ENCODE measurements around the gene TOR2A.

TOR2A gene

DNA sequence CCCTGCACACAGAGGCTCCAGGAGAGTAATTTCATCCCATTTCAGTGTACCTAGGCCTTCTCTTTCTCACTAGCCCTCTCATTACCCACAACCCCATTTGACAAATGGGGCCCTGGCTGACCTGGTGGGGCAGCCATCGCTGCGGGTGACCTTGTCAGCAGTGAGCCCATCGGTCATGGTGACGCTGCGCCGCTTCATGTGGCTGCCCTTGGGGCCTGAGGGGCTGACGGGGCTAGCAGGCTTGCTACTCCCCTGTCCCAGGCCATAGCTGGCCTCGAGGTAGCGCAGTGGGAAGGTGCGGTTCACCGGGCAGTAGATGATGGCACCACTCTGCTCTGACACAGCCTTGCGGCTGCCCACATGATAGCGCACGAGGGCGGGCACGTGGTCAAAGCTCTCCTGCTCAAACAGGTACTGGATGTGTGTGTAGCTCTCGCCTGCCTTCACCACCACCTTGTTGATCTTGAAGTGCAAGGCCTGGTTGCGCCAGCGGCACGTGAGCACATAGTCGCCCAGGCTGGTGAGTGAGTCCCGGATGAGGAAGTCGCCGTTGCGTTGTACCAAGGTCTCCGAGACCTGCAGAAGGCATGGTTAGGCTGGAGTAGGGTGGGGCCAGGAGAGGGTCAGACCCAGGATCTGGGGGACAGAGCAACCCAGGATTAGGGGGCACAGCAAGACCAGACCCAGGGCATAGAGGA is 14.1 kb upstream of the TOR2A start:
- TF ChIP-seq, protein P1, sequence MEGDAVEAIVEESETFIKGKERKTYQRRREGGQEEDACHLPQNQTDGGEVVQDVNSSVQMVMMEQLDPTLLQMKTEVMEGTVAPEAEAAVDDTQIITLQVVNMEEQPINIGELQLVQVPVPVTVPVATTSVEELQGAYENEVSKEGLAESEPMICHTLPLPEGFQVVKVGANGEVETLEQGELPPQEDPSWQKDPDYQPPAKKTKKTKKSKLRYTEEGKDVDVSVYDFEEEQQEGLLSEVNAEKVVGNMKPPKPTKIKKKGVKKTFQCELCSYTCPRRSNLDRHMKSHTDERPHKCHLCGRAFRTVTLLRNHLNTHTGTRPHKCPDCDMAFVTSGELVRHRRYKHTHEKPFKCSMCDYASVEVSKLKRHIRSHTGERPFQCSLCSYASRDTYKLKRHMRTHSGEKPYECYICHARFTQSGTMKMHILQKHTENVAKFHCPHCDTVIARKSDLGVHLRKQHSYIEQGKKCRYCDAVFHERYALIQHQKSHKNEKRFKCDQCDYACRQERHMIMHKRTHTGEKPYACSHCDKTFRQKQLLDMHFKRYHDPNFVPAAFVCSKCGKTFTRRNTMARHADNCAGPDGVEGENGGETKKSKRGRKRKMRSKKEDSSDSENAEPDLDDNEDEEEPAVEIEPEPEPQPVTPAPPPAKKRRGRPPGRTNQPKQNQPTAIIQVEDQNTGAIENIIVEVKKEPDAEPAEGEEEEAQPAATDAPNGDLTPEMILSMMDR (IDR thresholded peaks at IDR 0.05; ENCODE audit: low read depth, low read length), result no peak
- DNase-seq (ENCODE audit: extremely low read depth, low read depth), result no peak

DNA sequence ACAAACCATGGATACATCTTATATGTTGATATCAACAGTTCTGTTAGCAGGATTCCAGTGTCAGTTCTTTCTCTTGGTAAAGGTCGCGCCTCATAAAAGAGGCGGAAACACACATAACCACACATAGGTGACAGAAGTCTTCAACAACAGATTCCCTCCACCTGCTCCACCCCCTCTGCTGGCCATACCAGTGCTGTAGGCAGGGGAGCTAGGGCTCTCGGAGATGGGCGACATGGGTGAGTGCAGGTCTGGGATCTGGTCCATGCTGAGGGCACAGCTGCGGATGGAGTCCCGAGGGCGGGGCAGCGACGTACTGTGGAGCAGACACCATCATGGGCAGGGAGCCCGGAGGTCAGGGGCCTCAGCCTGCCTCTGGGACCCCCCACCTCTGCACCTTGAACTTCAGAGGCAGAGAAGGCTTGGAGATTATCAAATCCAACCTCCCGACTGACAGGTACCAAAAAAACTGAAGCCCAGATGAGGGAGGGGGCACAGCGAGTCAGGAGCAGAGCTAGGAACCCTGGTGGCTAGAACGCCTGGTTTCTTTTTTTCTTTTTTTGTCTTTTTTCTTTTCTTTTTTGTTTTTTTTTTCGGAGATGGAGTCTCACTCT is 12.0 kb upstream of the TOR2A start:
- TF ChIP-seq, protein P1 (IDR thresholded peaks at IDR 0.05; ENCODE audit: low read depth, low read length), result no peak
- no peak for DNase-seq (ENCODE audit: extremely low read depth, low read depth)

DNA sequence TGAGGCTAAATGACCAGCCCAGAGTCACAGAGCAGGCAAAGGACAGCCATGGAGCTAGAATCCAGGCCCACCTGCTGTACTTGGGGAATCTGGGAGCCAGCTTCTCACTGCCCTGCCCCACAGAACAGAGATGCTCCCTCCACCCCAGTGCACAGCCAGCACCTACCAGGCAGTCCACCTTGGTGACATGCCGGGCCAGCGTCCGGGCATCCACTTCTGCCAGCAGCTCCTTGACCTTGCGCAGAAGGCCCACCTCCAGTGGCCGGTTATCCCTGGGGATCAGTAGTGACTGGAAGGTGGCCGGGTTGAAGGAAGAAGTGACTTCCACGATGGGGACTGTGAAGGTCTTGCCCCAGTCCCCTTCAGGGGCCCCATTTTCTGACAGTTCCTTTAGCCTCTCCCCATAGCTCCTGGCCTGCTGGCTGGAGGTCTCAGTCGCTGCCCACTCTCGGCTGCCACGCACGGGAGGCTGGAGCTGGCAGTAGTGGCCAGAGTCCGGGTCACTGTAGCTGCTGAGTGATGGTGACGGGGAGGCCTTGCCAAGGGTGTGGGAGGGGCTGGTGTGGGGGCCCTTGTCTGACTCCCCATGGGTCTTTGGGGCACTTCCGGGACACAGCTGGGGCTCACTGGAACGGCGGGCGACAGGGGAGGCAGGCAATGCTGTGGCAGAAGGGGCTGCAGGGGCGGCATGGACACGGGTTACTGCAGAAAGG is 9.5 kb upstream of the TOR2A start:
- TF ChIP-seq, protein P1 (IDR thresholded peaks at IDR 0.05; ENCODE audit: low read depth, low read length), result no peak
- no peak for DNase-seq (ENCODE audit: extremely low read depth, low read depth)

DNA sequence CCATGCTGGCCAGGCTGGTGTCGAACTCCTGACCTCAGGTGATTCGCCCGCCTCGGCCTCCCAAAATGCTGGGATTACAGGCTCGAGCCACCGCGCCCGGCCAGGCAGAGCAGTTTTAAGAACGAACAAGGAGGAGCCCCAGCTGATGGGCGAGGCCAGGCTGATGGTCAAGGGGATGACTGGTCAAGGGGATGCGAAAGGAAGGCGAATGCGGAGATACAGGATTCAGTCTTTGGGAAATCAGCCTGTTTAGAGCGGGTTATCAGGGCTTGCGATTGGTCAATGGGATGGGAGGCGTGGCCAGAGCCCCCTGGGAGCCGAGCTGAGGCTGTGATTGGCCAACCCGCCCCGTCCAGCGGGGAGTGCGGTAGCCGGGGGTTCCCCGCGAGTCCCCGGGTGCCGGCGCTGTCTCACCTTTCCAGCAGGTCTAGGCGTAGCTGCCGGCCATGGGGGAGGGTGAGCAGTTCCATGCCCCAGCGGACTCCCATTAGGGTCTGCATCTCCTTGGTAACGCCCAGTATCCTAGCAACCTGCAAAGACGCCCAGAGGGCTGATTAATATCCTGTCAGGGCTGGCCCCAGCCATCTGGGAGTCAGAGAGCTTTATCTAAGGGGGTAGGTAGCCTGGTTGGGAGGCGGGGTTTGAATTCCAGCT is 7.5 kb upstream of the TOR2A start:
- DNase-seq (ENCODE audit: extremely low read depth, low read depth), result peak; percentile 23

DNA sequence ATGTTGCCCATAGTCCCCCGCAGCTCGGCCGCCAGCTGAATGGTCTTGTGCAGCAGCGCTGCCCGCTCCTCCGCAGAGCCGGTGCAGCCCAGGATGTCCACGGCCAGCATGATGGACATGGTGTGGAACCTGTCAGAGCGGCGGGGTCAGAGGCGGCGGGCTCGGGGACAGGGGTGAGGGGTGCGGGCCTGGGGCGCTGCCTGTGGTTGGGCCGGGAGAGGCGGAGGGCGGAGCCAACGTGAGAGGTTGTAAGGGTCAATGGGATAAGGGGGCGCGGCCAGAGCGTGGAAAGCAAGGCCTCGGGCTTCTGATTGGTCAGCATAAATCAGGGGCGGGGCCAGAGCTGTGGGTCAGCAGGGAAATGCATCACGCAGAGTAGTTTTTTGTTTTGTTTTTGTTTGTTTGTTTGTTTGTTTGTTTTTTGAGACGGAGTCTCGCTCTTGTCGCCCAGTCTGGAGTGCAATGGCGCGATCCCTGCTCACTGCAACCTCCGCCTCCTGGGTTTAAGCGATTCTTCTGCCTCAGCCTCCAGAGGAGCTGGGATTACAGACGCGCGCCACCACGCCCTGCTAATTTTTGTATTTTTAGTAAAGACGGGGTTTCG is 6.8 kb upstream of the TOR2A start:
- DNase-seq (ENCODE audit: extremely low read depth, low read depth), result no peak
- TF ChIP-seq, protein P1 (IDR thresholded peaks at IDR 0.05; ENCODE audit: low read depth, low read length), result no peak

More for the DNA sequence above, 7.5 kb upstream of the TOR2A start:
- TF ChIP-seq, protein P1 (IDR thresholded peaks at IDR 0.05; ENCODE audit: low read depth, low read length), result no peak

DNA sequence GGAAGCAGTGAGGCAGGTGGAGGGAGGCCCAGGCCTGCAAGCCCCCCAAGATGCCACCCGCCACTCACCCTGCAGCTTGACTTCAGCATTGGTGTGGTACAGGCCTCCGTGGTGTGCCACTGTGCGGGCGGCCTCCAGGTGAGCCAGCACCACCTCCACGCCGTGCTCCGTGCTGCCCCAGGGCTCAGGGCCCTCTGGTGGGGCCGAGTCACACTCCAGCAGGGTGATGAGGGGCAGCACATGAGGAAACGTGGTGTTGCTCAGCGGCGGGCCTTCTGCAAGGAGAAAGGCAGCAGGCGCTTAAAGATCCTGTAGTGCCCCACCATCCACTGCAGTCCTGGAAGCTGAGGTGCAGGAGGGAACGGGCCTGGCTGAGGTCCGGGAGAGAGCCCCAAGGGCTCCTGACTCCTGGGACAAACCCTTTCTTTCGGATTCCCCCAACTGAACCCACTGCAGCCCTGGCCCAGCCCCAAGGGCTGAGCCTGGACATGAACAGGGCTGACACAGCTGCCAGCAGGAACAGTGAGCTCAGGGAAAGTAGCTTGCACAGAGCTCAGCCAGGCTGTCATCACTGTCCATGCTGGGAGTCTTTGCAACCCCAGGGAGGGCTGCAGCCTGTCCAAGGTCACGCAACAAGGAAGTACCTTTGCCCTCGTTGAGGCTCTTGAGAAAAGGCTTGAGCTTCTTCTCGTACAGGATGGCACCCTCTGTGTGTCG is 4.7 kb upstream of the TOR2A start:
- no peak for DNase-seq (ENCODE audit: extremely low read depth, low read depth)
- TF ChIP-seq, protein P1 (IDR thresholded peaks at IDR 0.05; ENCODE audit: low read depth, low read length), result no peak
